GM20431 (cell line): ENCODE data around the gene MESD.

Experiments
- in situ Hi-C: fragments of 300-500 bp; cut with MseI, MboI; formaldehyde crosslinking; loops from one replicate; pipeline ENCODE4 v1.15.0; 2020; ENCODE audit warnings: low sequenced_read_pairs; ENCODE audit not compliant: unreplicated experiment

MESD gene

GRCh38 chr15:80921736-80922410 is 67.7 kb downstream of the MESD start:
- in situ Hi-C loops = no loop called here

GRCh38 chr15:80920271-80920699 is 69.3 kb downstream of the MESD start:
- in situ Hi-C loops = no loop called here

DNA sequence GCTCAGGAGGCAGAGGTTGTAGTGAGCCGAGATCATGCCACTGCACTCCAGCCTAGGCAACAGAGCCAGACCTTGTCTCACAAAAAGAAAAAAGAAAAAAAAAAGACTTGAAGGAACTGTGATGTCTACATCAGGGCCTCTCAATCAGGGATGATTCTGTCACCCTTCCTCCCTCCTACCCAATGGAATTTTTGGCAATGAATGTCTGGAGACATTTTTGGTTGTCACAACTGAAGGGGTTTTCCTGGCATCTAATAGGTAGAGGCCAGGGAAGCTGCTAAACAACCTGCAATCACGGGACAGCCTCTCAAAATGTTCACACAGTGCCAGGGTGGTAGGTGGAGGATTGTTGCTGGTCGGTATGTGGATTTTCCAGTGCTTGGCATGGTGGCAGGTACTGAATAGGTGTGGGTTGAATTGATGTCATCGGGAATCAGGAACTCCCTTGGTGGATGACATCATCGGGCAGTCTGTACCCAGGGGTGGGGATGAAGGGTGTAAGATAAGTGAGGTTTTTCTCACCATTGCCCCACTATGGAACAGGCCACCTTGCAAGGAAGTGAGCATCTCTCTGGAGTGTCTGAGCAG is 71.3 kb downstream of the MESD start:
- in situ Hi-C loops = no loop called here

DNA sequence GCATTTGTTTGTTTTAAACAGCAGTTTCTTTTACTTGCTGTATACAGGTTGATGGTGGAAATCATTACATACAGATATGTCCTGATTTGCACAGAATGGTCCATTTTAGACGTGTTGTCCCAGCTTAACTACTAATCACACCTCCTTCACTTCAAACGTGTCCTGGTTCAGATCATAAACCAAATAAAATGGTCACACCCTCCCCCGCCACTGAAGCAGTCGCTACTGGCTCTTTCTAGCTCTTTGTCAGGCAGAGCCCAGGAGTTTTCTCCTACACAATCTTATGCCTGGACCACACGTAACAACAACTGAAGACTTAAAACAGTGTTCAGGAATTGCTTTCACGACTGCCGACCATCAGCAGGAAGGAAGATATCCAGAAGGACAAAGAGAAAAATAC is 73.6 kb downstream of the MESD start:
- in situ Hi-C loops = no loop called here

DNA sequence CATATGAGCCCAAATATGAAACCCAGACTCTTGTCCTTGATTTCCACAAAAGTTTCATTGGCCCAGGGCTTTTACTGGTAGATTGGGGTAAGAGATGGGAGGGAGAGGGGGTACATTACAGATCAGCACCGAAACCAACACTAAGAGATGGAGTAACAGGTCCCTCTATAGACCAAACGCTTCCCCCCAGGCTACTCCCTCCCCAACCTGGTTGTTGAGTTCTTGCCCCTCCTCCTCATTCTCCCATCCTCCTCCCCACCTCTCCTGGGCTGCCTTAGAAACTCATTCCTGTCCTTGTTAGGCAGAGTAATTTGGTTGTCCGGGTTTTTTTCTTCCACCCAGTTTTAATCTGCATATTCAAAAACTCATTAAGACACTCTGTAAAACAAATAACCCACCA is 74.1 kb downstream of the MESD start:
- in situ Hi-C loops = no loop called here

- in situ Hi-C loops = no loop called here
Measured at GRCh38 chr15:80913541-80913940, 76.1 kb downstream of the MESD start.

DNA sequence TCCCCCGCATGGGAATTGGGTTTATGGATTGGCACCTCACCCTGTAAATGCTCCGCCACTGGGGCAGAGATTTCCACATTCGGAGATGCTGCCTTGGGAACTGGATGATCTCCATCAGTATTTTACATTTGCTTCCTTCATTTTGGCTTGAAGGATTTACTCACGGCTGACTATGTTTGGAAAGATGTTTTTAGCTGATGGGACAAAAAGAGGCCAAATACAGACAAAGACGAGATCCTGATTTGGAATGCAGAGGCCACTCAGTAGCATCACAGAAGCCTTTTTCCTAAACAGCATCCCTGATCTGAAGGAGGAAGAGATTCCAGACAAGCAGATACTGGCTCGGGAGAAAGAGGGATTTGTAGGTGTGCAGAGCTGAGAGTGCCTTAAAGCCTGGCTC is 76.9 kb downstream of the MESD start:
- in situ Hi-C loops = no loop called here

GRCh38 chr15:80911821-80912220 is 77.8 kb downstream of the MESD start:
- in situ Hi-C loops = no loop called here

DNA sequence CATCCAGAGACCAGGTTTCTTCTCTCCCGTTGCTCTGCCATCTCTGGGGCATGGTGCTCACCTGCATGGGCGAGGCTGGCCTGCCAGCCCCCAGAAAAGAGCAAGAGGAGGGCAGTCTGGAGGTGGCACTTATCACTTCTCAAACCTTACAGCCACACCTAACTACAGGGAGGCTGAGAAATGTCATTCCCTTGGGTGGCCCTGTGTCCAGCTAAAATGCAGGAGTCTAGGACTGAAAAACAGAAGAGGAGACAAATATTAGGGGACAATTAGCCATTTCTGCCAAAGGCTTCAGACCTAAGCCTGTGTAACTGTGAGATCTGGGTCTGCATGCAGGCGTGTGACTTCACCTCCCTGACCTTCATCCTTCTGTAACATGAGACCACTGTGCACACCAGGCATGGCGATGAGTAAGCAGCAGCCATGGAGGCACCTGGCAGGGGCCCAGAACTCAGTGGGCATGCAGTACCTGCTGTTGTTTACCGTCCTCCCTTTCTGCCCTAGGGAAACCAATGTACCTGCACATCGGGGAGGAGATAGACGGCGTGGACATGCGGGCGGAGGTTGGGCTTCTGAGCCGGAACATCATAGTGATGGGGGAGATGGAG is 83.4 kb downstream of the MESD start:
- in situ Hi-C loops = no loop called here

GRCh38 chr15:80904998-80905397 is 84.6 kb downstream of the MESD start:
- in situ Hi-C loops = no loop called here

GRCh38 chr15:80902298-80902801 is 87.3 kb downstream of the MESD start:
- in situ Hi-C loops = no loop called here

- in situ Hi-C loops = no loop called here
Measured at GRCh38 chr15:80898040-80898439, 91.6 kb downstream of the MESD start.
